Activated CD4-positive, alpha-beta T cell treated with anti-CD3 and anti-CD28 coated beads, Interleukin-2, amount 10 ng/mL, durations not matched to agents 24 days and 14 days (primary cell): Measurements from ENCODE around the gene SPEF1. TPM values are rescaled to one million over a fixed set of nuclear protein-coding genes. Genes with fewer than 3 reads are reported as not detected.
A peak's percentile ranks its signal among the peaks of the same experiment; 100 is the strongest.
"Not testable (repeated sequence)": the region's sequence is repeated elsewhere in the genome, so short reads cannot be mapped to it uniquely, and the experiment has no call there.

Experiments
- DNase-seq: peaks from one replicate; pipeline ENCODE4 v3.0.0; 2022
- H3K27ac Mint-ChIP-seq: one replicate; pipeline ENCODE4 v1.8.0; 2022; ENCODE audit warnings: mild to moderate bottlenecking, mixed read lengths
- H3K27me3 Mint-ChIP-seq: one replicate; pipeline ENCODE4 v1.8.0; 2022; ENCODE audit warnings: mixed read lengths
- H3K36me3 Mint-ChIP-seq: one replicate; pipeline ENCODE4 v1.8.0; 2022; ENCODE audit warnings: low read depth, mild to moderate bottlenecking, mixed read lengths
- H3K4me1 Mint-ChIP-seq: one replicate; pipeline ENCODE4 v1.8.0; 2021; ENCODE audit warnings: mixed read lengths
- H3K4me3 Mint-ChIP-seq: one replicate; pipeline ENCODE4 v1.8.0; 2022; ENCODE audit warnings: mild to moderate bottlenecking, moderate library complexity, mixed read lengths
- H3K9me3 Mint-ChIP-seq: one replicate; pipeline ENCODE4 v1.8.0; 2021; ENCODE audit warnings: mixed read lengths
- intact Hi-C: fragments of 100-400 bp; cut with micrococcal nuclease; formaldehyde crosslinking; loops from one replicate; pipeline ENCODE4 v1.15.1; 2023
- total RNA-seq: library from RNA; stranded (reverse); gene quantifications from 2 replicates; pipeline ENCODE4 v1.2.3, GENCODE V29; 2022

SPEF1 gene
- total RNA-seq, 1 donor from 2014 or later, result not detected

GRCh38 chr20:3801846-3802245 is 20.6 kb upstream of the SPEF1 start:
- intact Hi-C loops, result no loop called here
- no peak for DNase-seq
- H3K27ac Mint-ChIP-seq, result no peak overlapping the region
- no peaks in the 10 kb centered on the region for H3K27me3 Mint-ChIP-seq
- no peaks in the 10 kb centered on the region for H3K9me3 Mint-ChIP-seq
- H3K4me1 Mint-ChIP-seq, result peaks cover 65% of the 10 kb centered on the region
- peaks cover 76% of the 10 kb centered on the region for H3K36me3 Mint-ChIP-seq
- H3K4me3 Mint-ChIP-seq, result no peak overlapping the region

DNA sequence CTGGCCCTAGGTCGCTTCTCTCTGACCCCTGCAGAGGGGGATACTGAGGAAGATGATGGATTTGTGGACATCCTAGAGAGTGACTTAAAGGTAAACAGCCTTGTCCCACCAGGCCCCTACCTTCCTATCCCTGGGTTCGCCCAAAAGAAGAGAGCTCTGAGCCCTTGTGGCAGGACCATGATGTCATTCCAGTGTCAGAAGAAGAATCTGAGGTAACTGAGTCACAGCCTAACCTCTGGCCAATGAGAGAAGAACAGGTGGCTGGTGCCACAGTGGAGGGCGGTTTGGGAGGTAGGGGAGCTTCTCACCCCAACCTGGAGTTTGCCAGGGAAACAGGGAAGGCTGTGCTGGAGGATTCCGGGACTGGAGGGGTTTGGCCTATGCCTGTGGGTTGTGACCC is 20.1 kb upstream of the SPEF1 start:
- Mint-ChIP-seq H3K9me3 (no peaks in the 10 kb centered on the region), H3K27ac (peak overlapping the region; percentile 58), H3K36me3 (peaks cover 73% of the 10 kb centered on the region), H3K4me1 (peaks cover 65% of the 10 kb centered on the region), H3K4me3 (no peak overlapping the region), H3K27me3 (no peaks in the 10 kb centered on the region)
- DNase-seq, result no peak
- intact Hi-C loops, result no loop called here

GRCh38 chr20:3800878-3801260 is 19.6 kb upstream of the SPEF1 start:
- H3K4me3 Mint-ChIP-seq, result no peak overlapping the region
- intact Hi-C loops, result no loop called here
- H3K4me1 Mint-ChIP-seq, result peaks cover 63% of the 10 kb centered on the region
- no peak for DNase-seq
- peaks cover 70% of the 10 kb centered on the region for H3K36me3 Mint-ChIP-seq
- no peaks in the 10 kb centered on the region for H3K27me3 Mint-ChIP-seq
- H3K9me3 Mint-ChIP-seq, result no peaks in the 10 kb centered on the region
- H3K27ac Mint-ChIP-seq, result peak overlapping the region; percentile 48

DNA sequence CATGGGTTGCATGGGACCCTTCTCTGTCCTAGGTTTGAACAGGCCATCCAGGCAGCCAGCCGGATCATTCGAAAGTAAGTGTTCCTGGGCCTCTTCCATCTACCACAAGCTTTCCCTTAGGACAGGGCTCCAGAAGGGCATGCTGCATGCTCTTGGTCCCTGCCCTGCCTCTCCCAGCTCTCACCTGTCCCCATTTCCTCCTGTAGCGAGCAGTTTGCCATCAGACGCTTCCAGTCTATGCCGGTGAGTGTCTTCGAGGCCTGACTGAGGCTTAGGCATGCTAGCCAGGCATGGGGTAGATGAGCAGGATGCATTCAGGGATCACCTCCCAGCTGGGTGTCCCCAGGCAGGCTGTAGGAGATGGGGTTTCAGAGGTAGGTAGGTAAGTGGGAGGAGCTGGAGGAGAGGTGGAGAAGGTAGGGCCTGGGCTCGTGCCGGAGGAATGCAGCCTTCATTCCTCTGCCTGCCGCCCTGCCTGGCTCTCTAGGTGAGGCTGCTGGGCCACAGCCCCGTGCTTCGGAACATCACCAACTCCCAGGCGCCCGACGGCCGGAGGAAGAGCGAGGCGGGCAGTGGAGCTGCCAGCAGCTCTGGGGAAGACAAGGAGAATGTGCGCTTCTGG is 19.1 kb upstream of the SPEF1 start:
- H3K36me3 Mint-ChIP-seq, result peaks cover 65% of the 10 kb centered on the region
- no peaks in the 10 kb centered on the region for H3K9me3 Mint-ChIP-seq
- no peaks in the 10 kb centered on the region for H3K27me3 Mint-ChIP-seq
- peak overlapping the region; percentile 97 for H3K4me3 Mint-ChIP-seq
- H3K27ac Mint-ChIP-seq, result peak overlapping the region; percentile 77
- no peak for DNase-seq
- peaks cover 62% of the 10 kb centered on the region for H3K4me1 Mint-ChIP-seq
- intact Hi-C loops, result no loop called here

DNA sequence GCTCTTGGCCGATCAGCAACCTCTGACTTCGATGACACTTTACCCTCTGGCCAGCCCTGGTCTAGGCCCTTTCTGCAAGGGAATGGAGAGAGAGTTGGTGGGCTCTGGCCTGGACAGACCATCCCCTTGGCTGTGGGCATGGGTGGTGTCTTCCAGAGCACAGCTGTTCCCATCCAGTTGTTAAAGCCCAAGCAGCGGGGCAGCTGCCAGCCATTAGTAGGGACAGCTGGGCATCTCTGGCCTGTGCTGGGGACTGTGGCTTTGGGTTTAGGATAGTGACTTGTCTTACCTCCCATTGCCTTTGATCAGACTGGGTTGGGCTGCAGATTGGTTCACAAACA is 17.6 kb upstream of the SPEF1 start:
- peak overlapping the region; percentile 97 for H3K4me3 Mint-ChIP-seq
- peaks cover 53% of the 10 kb centered on the region for H3K36me3 Mint-ChIP-seq
- peak overlapping the region; percentile 85 for H3K27ac Mint-ChIP-seq
- intact Hi-C loops, result loop anchor here (5.0 kb wide), 1 partner anchor 213 kb away; no protein-coding TSS in a partner anchor
- DNase-seq, result no peak
- H3K27me3 Mint-ChIP-seq, result no peaks in the 10 kb centered on the region
- no peaks in the 10 kb centered on the region for H3K9me3 Mint-ChIP-seq
- H3K4me1 Mint-ChIP-seq, result peaks cover 57% of the 10 kb centered on the region

DNA sequence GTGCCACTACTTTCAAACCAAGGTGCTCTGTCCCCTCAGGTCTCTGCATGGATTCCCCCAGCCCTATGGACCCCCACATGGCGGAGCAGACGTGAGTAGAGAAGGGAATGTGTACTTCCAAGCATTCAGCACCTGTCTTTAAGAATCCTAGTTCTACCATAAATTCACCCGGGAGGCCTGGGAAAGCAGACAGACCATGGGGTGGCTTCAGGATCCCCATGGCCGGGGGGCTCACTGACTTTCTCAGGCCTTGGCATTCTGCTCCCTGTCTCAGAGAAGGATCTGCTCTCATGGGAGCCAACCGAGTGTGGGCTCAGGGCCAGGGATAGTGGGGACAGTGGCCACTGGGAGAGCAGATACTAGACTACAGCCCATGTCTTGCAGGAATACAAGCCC is 17.1 kb upstream of the SPEF1 start:
- no peaks in the 10 kb centered on the region for H3K27me3 Mint-ChIP-seq
- intact Hi-C loops, result loop anchor here (5.0 kb wide), 1 partner anchor 214 kb away; no protein-coding TSS in a partner anchor
- no peak for DNase-seq
- peaks cover 48% of the 10 kb centered on the region for H3K36me3 Mint-ChIP-seq
- H3K27ac Mint-ChIP-seq, result peak overlapping the region; percentile 92
- H3K9me3 Mint-ChIP-seq, result no peaks in the 10 kb centered on the region
- H3K4me3 Mint-ChIP-seq, result peak overlapping the region; percentile 97
- H3K4me1 Mint-ChIP-seq, result peaks cover 52% of the 10 kb centered on the region

- H3K27ac Mint-ChIP-seq, result peak overlapping the region; percentile 92
- H3K4me1 Mint-ChIP-seq, result peaks cover 50% of the 10 kb centered on the region
- no peaks in the 10 kb centered on the region for H3K27me3 Mint-ChIP-seq
- DNase-seq, result peak; percentile 88
- peak overlapping the region; percentile 97 for H3K4me3 Mint-ChIP-seq
- intact Hi-C loops, result loop anchor here (2.0 to 5.0 kb wide), 2 partner anchors 49 to 215 kb away; partner anchors contain the start of gene MAVS
- H3K9me3 Mint-ChIP-seq, result no peaks in the 10 kb centered on the region
- H3K36me3 Mint-ChIP-seq, result peaks cover 43% of the 10 kb centered on the region
Measured at GRCh38 chr20:3797592-3798372, 16.5 kb upstream of the SPEF1 start.

DNA sequence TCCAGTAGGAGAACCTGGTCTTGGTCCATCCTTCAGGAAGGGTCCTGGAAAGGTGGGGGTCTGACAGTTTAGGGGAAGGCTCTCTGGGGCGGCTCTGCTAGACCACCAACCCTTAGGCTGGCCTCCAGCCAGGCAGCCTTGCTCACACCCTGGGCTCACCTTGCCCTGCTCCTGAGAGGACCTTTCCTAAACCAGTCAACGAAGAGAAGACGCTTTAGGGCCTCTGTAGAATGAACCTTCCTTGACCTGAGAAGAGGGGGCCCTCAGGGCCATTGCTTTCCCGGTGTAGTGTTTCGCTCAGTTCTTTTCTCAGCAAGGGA is 15.9 kb upstream of the SPEF1 start:
- Mint-ChIP-seq H3K4me1 (peaks cover 46% of the 10 kb centered on the region), H3K27ac (peak overlapping the region; percentile 92), H3K36me3 (peaks cover 38% of the 10 kb centered on the region), H3K9me3 (no peaks in the 10 kb centered on the region), H3K27me3 (no peaks in the 10 kb centered on the region), H3K4me3 (peak overlapping the region; percentile 97)
- no peak for DNase-seq
- intact Hi-C loops, result loop anchor here (2.0 to 5.0 kb wide), 2 partner anchors 50 to 215 kb away; partner anchors contain the start of gene MAVS

DNA sequence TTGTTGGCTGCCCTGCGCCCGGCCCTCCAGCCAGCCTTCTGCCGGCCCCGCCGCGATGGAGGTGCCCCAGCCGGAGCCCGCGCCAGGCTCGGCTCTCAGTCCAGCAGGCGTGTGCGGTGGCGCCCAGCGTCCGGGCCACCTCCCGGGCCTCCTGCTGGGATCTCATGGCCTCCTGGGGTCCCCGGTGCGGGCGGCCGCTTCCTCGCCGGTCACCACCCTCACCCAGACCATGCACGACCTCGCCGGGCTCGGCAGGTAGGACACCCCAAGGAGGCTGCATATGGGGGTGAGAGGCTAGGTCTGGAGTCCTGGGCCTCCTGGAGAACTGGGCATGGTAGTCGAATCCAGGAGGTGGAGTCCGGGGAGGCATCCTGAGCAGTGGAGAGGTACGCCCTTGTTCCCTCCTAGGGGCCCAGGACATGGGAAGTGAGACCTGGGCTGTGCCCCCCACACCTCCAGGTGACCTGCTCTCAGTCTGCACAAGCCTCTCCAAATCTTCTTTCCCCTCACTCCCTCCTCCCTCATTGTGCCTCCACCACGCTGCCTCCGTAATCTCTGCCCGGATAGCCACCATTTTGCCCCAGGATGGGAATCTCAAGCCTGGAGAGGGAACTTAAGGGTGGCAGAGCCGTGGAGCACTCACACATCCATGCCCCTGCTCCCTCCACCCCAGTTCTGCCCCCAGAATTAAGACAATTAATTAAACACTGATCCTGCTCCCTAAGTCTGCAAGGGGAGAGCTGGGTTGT is 15.4 kb upstream of the SPEF1 start:
- peak; percentile 75 for DNase-seq
- H3K4me3 Mint-ChIP-seq, result peak overlapping the region; percentile 97
- peaks cover 33% of the 10 kb centered on the region for H3K36me3 Mint-ChIP-seq
- no peaks in the 10 kb centered on the region for H3K9me3 Mint-ChIP-seq
- H3K27me3 Mint-ChIP-seq, result no peaks in the 10 kb centered on the region
- peaks cover 46% of the 10 kb centered on the region for H3K4me1 Mint-ChIP-seq
- intact Hi-C loops, result loop anchor here (1.0 to 5.0 kb wide), 4 partner anchors 15 to 216 kb away; partner anchors contain the start of genes AP5S1 and MAVS
- H3K27ac Mint-ChIP-seq, result peak overlapping the region; percentile 92

GRCh38 chr20:3795511-3796468 is 14.5 kb upstream of the SPEF1 start, which contains the start of gene CDC25B:
Gene CDC25B, plus strand, starts transcription at chr20:3796310. Its CDS starts 222 bp downstream, at chr20:3796532.
- H3K4me3 Mint-ChIP-seq, result peak within 1 kb of the TSS; percentile 97
- peaks cover 25% of the 10 kb centered on the region for H3K36me3 Mint-ChIP-seq
- intact Hi-C loops, result loop anchor here (1.0 to 5.0 kb wide), 6 partner anchors 8 to 217 kb away; partner anchors contain the start of genes AP5S1 and MAVS
- no peaks in the 10 kb centered on the region for H3K27me3 Mint-ChIP-seq
- H3K4me1 Mint-ChIP-seq, result peaks cover 44% of the 10 kb centered on the region
- no peaks in the 10 kb centered on the region for H3K9me3 Mint-ChIP-seq
- peak within 1 kb of the TSS; percentile 96 for H3K27ac Mint-ChIP-seq
- peak; percentile 96 for DNase-seq

DNA sequence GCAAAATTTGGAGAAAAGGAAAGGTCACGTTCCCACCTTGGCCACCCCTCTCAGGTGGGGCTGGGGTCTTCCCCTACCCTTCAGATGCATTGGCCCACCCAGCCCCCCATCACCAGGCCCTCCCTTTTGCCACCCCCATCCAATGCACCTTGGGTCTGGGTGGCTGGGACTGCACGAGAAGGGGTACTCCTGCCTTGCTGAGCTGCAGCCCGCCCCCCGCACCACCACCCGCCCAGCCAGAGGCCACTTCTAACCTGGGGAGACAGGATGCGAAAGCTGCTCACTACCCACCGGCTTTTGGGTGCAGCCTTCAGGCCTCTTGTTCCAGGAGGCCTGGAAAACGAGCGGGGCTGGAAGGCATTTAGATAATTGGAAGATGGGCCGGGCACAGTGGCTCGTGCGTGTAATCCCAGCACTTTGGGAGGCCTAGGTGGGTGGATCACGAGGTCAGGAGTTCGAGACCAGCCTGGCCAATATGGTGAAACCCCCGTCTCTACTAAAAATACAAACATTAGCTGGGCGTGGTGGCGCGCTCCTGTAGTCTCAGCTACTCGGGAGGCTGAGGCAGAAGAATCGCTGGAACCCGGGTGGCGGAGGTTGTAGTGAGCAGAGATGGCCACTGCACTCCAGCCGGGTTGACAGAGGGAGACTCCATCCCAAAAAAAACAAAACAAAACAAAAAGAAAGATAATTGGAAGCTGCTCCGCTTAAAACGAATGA is 13.6 kb upstream of the SPEF1 start:
- H3K27me3 Mint-ChIP-seq, result no peaks in the 10 kb centered on the region
- no peak for DNase-seq
- peaks cover 36% of the 10 kb centered on the region for H3K4me1 Mint-ChIP-seq
- peak overlapping the region; percentile 97 for H3K4me3 Mint-ChIP-seq
- no peaks in the 10 kb centered on the region for H3K9me3 Mint-ChIP-seq
- peaks cover 17% of the 10 kb centered on the region for H3K36me3 Mint-ChIP-seq
- peak overlapping the region; percentile 96 for H3K27ac Mint-ChIP-seq
- intact Hi-C loops, result loop anchor here (1.0 to 5.0 kb wide), 3 partner anchors 8 to 217 kb away; no protein-coding TSS in a partner anchor

GRCh38 chr20:3794168-3794567 is 12.9 kb upstream of the SPEF1 start:
- H3K9me3 Mint-ChIP-seq, H3K27me3 Mint-ChIP-seq, DNase-seq, intact Hi-C loops, H3K4me3 Mint-ChIP-seq, H3K27ac Mint-ChIP-seq: not testable (repeated sequence)
- peaks cover 14% of the 10 kb centered on the region for H3K36me3 Mint-ChIP-seq
- peaks cover 30% of the 10 kb centered on the region for H3K4me1 Mint-ChIP-seq
